Panc1 (cell line): ENCODE measurements around the gene POU2AF2. TPM values are rescaled to one million over a fixed set of nuclear protein-coding genes. Genes with fewer than 3 reads are reported as not detected.

Source experiments
- ATAC-seq: fragments of 200-7000 bp; cut with Tn5 transposase; 2 replicates; pipeline ENCODE4 v1.9.1; 2020; ENCODE audit warnings: mild to moderate bottlenecking, moderate library complexity
- BruUV-seq: library from RNA; stranded (reverse); fragments of 400-500 nt; replicated peaks from 2 replicates; lab custom pipeline; 2021; lab: Mats Ljungman, UMichigan
- CTCF ChIA-PET: fragments of 300-600 bp; sonication (Branson Sonifier 250); formaldehyde crosslinking; loops from one replicate; lab custom pipeline; 2022; ENCODE audit warnings: antibody characterized with exemption; lab: Charles Lee
- POLR2A ChIA-PET: fragments of 300-600 bp; sonication (Branson Sonifier 250); formaldehyde crosslinking; loops from one replicate; lab custom pipeline; 2022; ENCODE audit warnings: antibody characterized with exemption; lab: Charles Lee
- DNase-seq: peaks from one replicate; pipeline ENCODE4 v3.0.0-alpha.2; 2010; ENCODE audit warnings: low read depth, low spot score
- H3K27ac ChIP-seq: 2 replicates; pipeline ENCODE4 v1.5.1; 2011; ENCODE audit warnings: mild to moderate bottlenecking, low read length, inconsistent platforms
- H3K27me3 ChIP-seq: fragments of 200-500 bp; sonication (Bioruptor generic); 2 replicates; pipeline ENCODE4 v1.6.0; 2014; ENCODE audit warnings: low read length, inconsistent platforms; ENCODE audit not compliant: control insufficient read depth, insufficient read depth
- H3K36me3 ChIP-seq: fragments of 200-500 bp; sonication (Bioruptor generic); 2 replicates; pipeline ENCODE4 v1.5.1; 2014; ENCODE audit warnings: inconsistent platforms, mild to moderate bottlenecking, low read length, moderate library complexity; ENCODE audit not compliant: control insufficient read depth, insufficient read depth
- H3K4me1 ChIP-seq: 2 replicates; pipeline ENCODE4 v1.5.1; 2011; ENCODE audit warnings: inconsistent platforms, mild to moderate bottlenecking, low read length, moderate library complexity; ENCODE audit not compliant: control insufficient read depth, insufficient read depth
- H3K4me3 ChIP-seq, 2 experiments: 2 replicates each; pipeline ENCODE4 v1.5.1; 2011 to 2012; ENCODE audit warnings: low read depth in 2 of 2, low read length in 2 of 2, mild to moderate bottlenecking in 2 of 2, inconsistent platforms in 1 of 2, moderate library complexity in 1 of 2
- H3K9me3 ChIP-seq: fragments of 200-500 bp; sonication (Bioruptor generic); 2 replicates; pipeline ENCODE4 v1.5.1; 2014; ENCODE audit warnings: low read depth, mild to moderate bottlenecking, inconsistent platforms, low read length, moderate library complexity; ENCODE audit not compliant: control insufficient read depth, insufficient read depth
- CTCF ChIP-seq: fragments of 450-650 bp; IDR thresholded peaks from 2 replicates; pipeline ENCODE4 v1.5.1; 2017; ENCODE audit warnings: mild to moderate bottlenecking
- POLR2AphosphoS5 ChIP-seq: IDR thresholded peaks from 2 replicates; pipeline ENCODE4 v1.6.1; 2012; ENCODE audit warnings: mild to moderate bottlenecking, low read depth, low read length, moderate library complexity
- REST ChIP-seq, 2 experiments: IDR thresholded peaks; 2 replicates each; pipeline ENCODE4 v1.6.1; 2011 to 2012; ENCODE audit warnings: low read depth in 2 of 2, control low read depth in 1 of 2, low read length in 1 of 2, mild to moderate bottlenecking in 1 of 2, moderate library complexity in 1 of 2; ENCODE audit not compliant: insufficient read depth in 1 of 2
- SIN3A ChIP-seq: IDR thresholded peaks from 2 replicates; pipeline ENCODE4 v1.6.1; 2012; ENCODE audit warnings: low read depth, mild to moderate bottlenecking, low read length, moderate library complexity, borderline replicate concordance; ENCODE audit not compliant: insufficient read depth
- TCF7L2 ChIP-seq: IDR thresholded peaks from 2 replicates; pipeline ENCODE4 v1.6.1; 2011; ENCODE audit warnings: mild to moderate bottlenecking, low read depth, low read length, inconsistent platforms
- in situ Hi-C: cut with HindIII; loops from 2 replicates; pipeline ENCODE4 v1.10.0; 2016; ENCODE audit warnings: low sequenced_read_pairs, low pct_unique_long_range_greater_than_20kb
- intact Hi-C: fragments of 100-400 bp; cut with micrococcal nuclease; formaldehyde crosslinking; loops from one replicate; pipeline ENCODE4 v1.10.0; 2022; ENCODE audit not compliant: unreplicated experiment
- total RNA-seq: library from RNA; stranded (reverse); gene quantifications from one replicate; pipeline ENCODE4 v1.2.1, GENCODE V29; 2021; ENCODE audit not compliant: unreplicated experiment

The POU2AF2 gene
- total RNA-seq, 1 experiment from 2014 or later, result not detected

GRCh38 chr11:111259896-111260295 lies 14.4 kb downstream of the POU2AF2 start:
- in situ Hi-C loops (no loop called here), intact Hi-C loops (no loop called here)
- H3K4me3 ChIP-seq, result no peak overlapping the region
- ATAC-seq, result no peak
- H3K36me3 ChIP-seq, result no peaks in the 10 kb centered on the region
- H3K27me3 ChIP-seq, result peaks cover 34% of the 10 kb centered on the region
- CTCF ChIA-PET, result no interaction called here
- H3K27ac ChIP-seq, result no peak overlapping the region
- DNase-seq, result no peak
- H3K4me1 ChIP-seq, result no peaks in the 10 kb centered on the region
- BruUV-seq, result no TSS peak
- TF ChIP-seq TCF7L2, result no peak
- TF ChIP-seq REST (IDR thresholded peaks at IDR 0.05; ENCODE audit: insufficient read depth in 1 of 2, low read depth in 2 of 2, low read length in 1 of 2), result no peak
- no peak for TF ChIP-seq CTCF
- no peak for TF ChIP-seq SIN3A
- no peak for TF ChIP-seq POLR2AphosphoS5
- no peaks in the 10 kb centered on the region for H3K9me3 ChIP-seq
- POLR2A ChIA-PET, result no interaction called here

GRCh38 chr11:111260811-111261210 lies 15.3 kb downstream of the POU2AF2 start:
- ATAC-seq (no peak), DNase-seq (no peak)
- ChIA-PET POLR2A (no interaction called here), CTCF (no interaction called here)
- in situ Hi-C loops, result no loop called here
- BruUV-seq, result no TSS peak
- no peak overlapping the region for H3K4me3 ChIP-seq
- intact Hi-C loops, result no loop called here
- H3K36me3 ChIP-seq, result no peaks in the 10 kb centered on the region
- no peaks in the 10 kb centered on the region for H3K4me1 ChIP-seq
- H3K9me3 ChIP-seq, result no peaks in the 10 kb centered on the region
- no peak for TF ChIP-seq POLR2AphosphoS5
- no peak for TF ChIP-seq SIN3A
- no peak for TF ChIP-seq TCF7L2
- no peak for TF ChIP-seq CTCF
- TF ChIP-seq REST (IDR thresholded peaks at IDR 0.05; ENCODE audit: insufficient read depth in 1 of 2, low read depth in 2 of 2, low read length in 1 of 2), result no peak
- peaks cover 27% of the 10 kb centered on the region for H3K27me3 ChIP-seq
- no peak overlapping the region for H3K27ac ChIP-seq
